Superior temporal gyrus (tissue), 1 donor: Measurements from ENCODE around the gene CCDC97.
"Not testable (repeated sequence)": the region's sequence is repeated elsewhere in the genome, so short reads cannot be mapped to it uniquely, and the experiment has no call there.

Experiments
- DNase-seq: peaks from one replicate; pipeline ENCODE4 v3.0.0-alpha.2; 2016; ENCODE audit errors: extremely low spot score

Gene CCDC97

DNA sequence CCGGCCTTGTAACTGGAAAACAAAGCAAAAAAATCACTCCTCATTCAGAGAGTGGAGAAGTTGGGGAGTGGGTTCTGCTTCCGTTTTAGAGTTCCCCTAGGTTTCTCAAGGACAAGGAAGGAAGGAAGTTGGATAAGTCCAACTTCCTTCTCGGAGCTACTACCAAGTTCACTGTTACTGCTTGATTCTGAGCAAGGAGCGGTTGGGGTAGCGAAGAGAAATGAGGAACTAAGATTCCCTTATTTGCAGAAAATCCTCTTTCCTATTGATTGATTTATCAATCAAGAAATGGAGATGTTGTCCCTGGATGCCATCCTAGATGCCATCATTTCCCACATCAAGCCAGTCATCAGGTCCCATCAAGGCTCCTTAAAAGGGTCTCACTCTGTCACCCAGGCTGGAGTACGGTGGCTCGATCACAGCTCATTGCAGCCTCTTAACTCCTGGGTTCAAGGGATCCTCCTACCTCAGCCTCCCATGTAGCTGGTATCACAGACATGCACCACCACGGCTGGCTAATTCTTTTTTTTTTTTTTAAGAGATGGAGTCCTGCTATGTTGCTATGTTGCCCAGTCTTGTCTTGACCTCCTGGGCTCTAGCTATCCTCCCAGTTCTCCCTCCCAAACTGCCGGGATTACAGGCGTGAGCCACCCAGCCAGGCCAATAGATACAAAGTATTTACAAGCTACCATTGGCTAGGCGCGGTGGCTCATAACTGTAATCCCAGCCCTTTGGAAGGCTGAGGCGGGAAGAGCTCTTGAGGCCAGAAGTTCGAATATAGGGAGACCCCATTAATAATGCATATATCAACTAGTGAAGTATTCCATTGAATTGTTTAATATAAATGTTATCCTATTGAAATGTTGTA is 54.8 kb downstream of the CCDC97 start:
- no peak for DNase-seq

GRCh38 chr19:41366089-41366488 is 56.1 kb downstream of the CCDC97 start:
- DNase-seq: no peak

DNA sequence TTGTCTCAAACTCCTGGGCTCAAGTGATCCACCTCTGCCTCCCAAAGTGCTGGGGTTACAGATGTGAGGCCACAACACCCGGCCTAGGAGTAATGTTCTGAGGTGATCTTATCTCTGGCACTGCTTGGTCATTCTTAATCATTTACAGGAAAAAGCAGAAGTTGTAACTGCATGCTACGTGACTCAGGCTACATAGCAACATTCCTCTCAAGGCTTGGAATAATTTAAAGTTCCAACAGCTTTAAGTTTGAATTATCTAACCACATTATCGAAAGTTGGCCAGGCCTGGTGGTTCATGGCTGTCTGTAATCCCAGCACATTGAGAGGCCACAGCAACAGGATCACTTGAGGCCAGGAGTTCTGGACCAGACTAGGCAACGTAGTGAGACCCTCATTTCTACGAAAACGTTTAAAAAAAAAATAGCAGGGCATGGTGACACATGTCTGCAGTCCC is 57.9 kb downstream of the CCDC97 start:
- no peak for DNase-seq

GRCh38 chr19:41369769-41370168 is 59.8 kb downstream of the CCDC97 start:
- DNase-seq: no peak

- DNase-seq: not testable (repeated sequence)
Observed at GRCh38 chr19:41371119-41371518, 61.1 kb downstream of the CCDC97 start.

DNA sequence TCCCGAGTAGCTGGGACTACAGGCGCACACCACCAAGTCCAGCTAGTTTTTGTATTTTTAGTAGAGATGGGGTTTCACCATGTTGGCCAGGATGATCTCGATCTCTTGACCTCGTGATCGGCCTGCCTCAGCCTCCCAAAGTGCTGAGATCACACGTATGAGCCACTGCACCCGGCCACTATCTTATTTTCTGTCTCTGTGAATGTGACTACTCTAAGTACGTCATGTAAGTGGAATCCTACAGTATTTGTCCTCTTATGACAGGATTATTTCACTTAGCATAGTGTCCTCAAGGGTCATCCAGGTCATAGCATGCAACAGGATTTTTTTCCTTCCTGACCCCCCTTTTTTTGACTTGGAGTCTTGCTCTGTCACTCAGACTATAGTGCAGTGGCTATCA is 61.6 kb downstream of the CCDC97 start:
- DNase-seq: no peak

- DNase-seq: no peak
Observed at GRCh38 chr19:41372501-41372900, 62.5 kb downstream of the CCDC97 start.

GRCh38 chr19:41373993-41374392 is 64.0 kb downstream of the CCDC97 start:
- peak; percentile 85 for DNase-seq
